GM21825 (cell line): ENCODE data around the gene CYB5A.
A peak's percentile ranks its signal among the peaks of the same experiment; 100 is the strongest.

Source experiments
- ATAC-seq: cut with Tn5 transposase; IDR thresholded peaks from one replicate; pipeline ENCODE4 v1.9.1; 2021; ENCODE audit warnings: mild to moderate bottlenecking, moderate library complexity; ENCODE audit not compliant: unreplicated experiment

The CYB5A gene

DNA sequence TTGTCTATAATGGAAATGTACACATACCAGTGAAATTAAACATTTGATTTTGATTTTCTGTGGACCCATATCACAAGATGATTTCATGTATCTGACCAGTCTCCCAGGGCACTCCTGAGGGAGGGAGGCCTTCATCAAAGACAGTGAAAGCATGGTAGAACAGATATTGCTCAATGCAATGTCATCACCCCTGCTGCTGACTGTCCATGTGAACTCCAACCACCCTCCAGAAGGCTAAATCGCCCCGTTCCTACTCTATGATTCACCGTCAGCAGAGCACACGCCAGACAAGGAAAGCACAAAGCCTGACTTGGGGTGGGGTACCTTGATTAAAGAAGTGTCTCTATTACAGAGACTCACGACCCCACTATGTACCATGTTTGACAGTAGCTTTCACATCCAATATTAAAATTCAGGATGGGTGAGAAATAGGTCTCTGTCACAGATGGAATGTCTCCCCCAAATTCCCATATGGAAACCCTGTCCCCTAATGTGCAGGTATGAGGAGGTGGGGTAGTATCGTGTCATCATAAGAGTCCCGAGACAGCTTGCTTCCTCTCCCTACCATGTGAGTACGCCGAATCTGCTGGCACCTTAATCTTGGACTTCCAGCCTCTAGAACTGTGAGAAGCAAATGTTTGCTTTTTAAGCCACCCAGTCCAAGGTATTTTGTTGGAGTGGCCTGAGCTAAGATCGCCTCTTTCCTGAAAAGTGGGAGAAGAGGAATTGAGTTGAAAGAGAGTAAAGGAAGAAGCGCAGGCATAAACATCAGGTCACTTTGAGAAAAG, 42.4 kb downstream of the CYB5A start:
- no peak for ATAC-seq

DNA sequence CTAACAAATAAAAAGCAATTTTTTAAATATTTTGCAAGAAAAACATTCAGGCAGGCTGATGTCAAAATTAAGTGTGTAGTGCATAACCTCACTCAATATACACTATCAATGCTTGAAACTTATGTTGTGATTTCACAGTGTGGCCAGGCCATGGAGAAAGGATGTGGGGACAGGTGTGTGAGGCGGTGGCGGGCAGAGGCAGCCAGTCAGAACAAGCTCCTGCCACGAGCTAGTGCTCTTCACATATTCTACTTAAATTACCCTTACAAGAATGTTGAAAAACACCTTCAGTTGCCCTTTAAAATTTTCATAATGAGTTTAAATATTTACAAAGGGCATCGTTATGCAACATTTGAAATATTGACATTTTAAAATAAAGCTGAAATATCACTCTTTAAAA, 43.2 kb downstream of the CYB5A start:
- ATAC-seq, result peak; percentile 75

DNA sequence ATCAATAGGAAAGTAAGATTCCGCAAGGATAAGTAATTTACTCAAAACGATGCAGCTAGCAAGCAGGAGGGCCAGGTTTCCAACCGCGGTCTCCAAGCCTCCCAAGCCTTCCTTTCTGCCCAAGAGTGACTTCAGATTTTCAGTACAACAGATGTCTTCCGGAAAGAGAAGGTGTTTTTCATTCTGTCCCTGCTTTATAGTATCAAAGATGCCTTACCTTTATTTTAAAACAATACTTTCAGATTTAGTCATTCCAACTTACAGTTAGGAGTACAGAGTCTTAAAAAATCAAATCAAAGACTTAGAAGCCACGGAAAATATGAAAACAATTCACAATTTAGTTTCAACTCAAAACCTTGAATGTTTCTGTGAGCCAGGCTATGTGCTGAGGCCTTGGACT, 43.6 kb downstream of the CYB5A start:
- no peak for ATAC-seq

DNA sequence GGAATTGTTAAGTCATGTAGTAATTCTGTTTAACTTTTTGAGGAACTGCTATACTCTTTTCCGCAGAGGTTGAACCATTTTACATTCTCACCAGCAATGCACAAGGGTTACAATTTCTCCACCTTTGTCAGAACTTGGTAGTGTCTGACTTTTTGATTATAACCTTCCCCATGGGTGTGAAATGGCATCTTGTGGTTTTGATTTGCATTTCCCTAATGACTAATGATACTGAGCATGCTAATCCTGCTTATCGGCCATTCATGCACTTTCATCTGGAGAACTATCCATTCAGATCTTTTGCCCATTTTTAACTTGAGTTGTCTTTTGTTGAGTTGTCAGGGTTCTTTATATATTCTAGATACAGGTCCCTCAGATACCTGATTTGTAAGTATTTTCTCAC, 47.2 kb downstream of the CYB5A start:
- no peak for ATAC-seq

DNA sequence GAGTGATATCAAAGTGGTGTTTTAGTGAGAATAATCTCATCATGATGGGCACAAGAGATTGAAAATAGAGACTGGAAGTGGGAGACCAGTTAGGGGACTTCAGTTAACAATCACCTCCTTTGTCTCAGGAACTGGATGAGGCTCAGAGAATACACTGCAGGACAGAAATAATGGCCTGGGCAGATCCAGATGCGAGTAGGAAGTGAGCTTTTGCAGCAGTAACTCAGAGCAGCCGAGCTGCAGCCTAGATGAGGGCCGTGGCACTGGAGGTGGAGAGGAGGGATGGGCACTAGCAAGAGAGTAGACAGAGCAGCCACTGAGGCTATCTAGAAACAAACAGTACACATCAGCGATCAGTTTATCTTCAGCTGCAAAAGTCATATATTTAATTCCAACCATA, 48.6 kb downstream of the CYB5A start:
- no peak for ATAC-seq

DNA sequence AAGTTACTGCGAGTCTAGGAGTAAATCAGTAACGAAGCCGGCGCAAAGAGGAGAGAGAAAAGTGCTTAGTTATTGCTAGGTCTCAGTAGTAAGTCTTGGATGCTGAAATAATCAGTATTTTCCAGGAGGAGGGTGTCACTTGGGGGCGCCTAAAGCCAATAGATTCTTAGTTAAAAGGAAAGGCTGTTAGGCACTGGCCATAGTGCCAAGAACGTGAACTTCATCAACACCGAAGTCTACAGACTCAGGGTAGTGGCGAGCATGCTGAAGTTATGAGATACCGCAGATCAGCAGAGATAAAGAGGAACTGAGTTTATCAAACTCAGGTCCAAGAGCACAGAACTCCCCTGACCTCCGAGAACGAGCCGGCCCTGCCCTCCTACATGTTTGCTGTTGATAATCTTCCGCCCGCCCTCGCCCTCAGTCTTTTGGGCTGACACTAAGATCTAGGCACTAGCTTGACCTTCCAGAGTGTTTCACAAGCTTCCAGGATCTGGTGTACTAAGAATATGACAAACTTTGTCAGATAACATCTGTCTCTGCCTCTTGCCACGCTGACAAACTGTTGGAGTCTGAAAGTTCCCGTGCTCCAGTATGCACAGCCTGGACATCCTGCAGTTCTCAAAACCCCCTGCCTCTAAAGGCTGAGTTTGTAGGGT, 49.2 kb downstream of the CYB5A start:
- ATAC-seq, result no peak

DNA sequence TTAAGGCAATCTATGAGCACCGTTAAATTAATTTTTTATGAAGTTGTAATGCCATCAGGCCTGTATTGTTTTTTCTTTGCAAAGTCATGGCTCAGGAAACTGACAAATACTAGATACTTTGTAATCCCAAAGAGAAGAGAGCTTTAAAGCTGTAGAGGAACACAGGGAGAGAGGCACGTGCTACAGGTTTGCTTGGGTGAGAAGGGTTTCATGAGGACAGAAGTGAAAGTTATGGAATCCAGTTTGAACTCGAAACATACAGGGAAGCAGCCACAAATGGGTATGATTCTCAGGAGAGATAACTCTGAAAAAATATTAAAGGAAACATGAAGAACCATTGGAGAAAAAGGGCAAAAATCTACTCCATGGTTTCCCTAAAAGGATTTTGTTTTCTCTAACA, 49.8 kb downstream of the CYB5A start:
- no peak for ATAC-seq

DNA sequence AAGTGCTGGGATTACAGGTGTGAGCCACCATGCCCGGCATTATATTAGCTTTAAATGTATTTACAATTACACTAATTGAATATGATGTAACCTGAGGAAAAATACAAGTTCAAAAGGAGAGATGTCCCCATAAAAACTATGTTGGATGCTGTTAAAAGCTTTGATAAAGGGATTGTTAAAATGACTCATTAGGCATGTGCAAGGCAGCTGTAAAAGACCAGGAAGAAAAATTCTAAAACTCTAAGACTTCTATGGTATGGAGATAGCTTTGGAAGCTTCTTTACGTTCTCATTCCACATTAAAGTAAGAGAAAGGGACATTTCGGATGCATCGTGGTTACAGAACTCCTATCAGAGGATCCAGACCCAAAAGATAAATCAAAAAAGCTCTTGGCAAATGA, 50.3 kb downstream of the CYB5A start:
- ATAC-seq, result no peak

DNA sequence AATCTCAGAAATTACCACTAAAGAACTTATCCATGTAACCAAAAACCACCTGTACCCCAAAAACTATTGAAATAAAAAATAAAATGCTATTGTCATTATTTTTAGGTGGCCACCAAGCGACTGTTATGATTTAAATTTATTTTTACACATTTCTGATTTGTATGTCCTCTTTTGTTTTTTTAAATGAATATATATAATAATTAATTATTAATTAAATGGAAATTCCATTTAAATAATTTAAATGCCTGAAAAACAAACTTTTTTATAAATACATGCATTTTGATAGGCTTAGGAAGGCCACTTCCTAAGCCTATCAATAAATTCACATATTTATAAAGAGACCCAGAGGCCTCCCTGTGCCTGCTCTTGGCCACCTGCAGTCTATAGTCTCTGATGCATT, 52.2 kb downstream of the CYB5A start:
- ATAC-seq, result no peak

DNA sequence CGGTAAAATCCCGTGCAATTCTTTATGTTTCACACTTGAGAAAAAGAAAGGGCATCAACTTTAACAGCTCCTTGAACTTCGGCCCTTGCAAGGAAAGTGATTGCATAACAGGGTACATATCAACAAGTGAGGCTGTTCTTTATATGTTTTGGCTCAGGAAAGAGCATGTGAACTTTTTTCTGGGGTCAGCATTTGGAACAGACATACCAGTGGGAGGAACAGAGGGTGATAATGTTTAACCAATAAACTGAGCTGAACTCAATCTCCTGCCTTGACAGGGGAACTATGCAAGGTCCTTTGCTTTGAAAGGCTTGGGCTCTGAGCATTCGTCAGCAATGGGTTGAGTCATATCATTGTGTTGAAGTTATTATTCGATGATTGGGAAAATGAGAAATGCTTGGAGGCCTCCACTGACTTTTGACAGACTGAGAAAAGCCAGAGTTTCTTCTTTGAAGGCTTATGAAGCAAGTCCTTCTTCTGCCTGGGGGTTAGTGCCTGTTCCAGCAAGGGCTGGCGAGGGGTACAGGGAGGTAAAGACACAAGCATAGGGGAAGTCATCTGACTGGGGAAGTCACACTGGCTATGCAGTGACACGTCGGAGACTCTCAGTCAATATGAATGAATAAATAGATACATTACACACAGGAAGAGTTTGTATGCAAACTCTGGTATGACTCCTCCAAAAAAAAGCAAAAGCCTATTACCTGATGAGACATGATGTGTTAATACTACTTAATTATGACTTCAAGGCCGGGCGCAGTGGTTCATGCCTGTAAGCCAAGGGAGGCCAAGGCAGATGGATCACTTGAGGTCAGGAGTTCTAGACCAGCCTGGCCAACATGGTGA, 57.2 kb downstream of the CYB5A start:
- ATAC-seq, result no peak

DNA sequence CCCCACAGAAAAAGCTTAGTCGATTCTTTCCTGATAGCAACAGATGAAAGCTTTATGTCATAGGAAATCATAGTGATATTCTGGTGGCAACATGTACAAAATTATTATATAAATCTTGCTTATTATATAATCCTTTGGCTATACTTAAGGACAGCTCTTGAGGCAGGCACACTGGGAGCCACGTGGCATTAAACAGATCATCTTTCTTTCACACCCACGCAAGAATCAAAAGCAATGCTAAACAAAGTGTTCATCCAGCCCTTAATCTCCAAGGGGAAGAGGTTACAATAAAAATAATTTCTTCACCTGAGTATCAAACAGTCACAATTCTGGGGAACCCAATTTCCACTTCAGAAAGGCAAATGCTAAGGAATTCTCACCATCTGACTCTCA, 57.8 kb downstream of the CYB5A start:
- no peak for ATAC-seq

DNA sequence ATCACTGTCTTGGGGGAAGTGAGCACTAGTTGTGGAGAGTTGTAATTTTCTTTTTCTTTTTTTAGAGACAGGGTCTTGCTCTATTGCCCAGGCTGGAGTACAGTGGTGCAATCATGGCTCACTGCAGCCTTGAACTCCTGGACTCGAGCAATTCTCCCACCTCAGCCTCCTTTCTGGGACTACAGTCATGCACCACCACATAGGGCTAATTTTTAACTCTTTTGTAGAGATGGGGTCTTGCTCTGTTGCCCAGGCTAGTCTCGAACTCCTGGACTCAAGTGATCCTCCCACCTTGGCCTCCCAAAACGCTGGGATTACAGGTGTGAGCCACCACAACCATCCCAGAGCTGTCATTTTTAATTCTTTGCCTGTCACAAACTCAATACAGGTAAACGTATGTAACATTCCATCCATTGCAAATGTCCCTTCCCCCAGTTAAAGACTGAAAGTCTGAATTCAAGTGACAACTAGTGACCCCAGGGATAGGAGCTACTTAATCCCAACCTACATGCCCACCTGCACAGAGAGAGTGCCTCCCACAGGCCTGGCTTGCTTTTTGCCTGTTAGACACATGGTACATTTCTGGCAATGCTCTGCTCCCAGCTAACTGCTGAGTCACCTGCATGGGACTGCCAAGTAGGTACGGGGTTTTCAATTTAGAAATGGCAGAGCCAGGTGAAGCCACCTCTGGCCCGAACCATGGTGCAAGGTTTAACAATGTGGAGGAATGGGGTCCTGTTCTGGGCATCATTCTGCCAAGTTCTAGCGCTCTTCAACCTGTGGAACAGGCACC, 60.6 kb downstream of the CYB5A start:
- no peak for ATAC-seq

DNA sequence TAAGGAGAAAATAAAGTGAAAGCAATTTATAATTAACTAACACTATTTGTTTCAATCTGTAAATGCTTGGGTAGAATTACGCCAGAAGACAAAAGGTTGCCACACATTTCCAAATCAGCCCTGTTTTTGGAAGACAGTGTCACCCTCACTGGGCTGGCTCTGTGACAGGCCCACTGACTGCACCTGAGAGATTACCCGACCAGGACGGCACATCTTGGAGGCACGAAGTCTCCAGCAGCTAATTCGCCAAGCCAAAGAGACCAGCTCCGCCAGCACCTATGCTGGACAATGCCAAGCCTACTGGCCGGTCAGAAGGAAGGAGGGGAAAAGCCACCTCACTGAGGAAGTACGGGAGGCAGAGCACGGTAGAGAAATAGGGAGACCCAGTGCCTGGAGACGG, 61.9 kb downstream of the CYB5A start:
- ATAC-seq, result no peak

DNA sequence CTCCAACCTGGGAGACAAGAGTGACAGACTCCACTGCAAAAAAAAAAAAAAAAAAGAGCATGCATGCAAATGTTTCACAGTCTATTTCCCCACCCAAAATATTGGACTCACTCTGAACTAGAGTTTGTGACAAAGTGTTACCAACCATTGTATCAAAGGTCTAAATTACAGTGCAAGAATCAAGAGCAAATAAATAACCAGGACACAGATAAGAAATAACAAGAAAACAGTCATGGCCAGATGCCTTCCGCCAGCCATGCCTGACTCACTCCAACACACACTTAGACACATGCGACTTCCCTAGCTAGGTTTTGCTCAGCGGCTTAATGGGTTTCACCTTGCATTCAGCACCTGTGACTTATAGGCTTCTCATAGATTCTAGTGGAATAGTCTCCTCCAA, 62.8 kb downstream of the CYB5A start:
- ATAC-seq, result no peak

DNA sequence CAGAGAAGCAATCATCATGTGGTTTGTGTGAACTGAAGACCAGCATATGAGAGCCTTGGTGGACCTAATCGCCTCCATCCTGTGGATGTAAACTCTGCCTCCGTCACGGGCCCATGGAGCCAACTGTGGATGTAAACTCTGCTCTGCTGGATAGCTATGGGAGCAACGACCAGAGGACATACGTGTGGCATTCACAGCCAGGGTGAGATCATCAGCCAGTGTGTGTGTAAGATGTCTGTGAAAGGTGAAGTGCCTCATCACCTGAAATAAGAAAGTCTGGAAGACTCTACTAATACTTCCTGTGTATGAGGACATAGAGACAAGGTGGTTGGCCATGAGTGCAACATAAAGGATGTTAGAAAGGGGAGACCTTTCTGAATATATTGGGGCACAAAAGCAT, 63.5 kb downstream of the CYB5A start:
- no peak for ATAC-seq

DNA sequence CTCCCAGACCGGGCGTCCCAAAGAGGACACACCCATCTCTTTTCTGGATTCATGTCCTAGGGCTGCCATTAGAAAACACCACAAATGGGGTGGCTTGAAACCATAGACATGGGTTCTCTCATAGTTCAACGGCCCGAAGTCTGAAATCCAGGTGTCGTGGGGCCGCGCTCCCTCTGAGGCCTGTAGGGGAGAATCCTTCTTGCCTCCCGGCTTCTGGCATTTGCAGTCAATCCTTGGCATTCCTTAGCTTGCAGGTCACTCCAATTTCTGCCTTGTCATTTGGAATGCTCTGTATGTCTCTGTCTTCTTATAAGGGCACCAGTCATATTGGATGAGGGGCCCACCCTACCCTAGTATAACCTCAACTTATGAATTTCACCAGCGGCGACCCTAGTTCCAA, 65.1 kb downstream of the CYB5A start:
- no peak for ATAC-seq

DNA sequence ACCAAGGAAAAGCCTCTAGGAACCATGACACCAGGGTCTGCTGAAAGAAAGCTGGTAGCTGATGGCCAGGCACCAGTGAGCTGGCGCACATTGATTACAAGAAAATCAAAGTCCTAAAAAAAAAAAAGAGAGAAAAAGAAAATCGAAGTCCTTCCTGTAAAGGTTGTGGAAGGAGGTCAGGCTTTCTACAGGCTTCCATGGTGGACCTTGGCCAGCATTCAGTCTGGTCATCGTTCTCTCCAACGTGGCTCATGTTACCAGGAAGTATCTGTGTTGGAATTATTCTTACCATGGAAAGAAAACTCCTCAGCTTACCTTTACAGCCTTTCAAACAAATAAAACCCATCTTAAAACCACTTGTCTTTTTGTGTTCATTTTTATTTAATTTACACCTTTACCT, 65.6 kb downstream of the CYB5A start:
- no peak for ATAC-seq

DNA sequence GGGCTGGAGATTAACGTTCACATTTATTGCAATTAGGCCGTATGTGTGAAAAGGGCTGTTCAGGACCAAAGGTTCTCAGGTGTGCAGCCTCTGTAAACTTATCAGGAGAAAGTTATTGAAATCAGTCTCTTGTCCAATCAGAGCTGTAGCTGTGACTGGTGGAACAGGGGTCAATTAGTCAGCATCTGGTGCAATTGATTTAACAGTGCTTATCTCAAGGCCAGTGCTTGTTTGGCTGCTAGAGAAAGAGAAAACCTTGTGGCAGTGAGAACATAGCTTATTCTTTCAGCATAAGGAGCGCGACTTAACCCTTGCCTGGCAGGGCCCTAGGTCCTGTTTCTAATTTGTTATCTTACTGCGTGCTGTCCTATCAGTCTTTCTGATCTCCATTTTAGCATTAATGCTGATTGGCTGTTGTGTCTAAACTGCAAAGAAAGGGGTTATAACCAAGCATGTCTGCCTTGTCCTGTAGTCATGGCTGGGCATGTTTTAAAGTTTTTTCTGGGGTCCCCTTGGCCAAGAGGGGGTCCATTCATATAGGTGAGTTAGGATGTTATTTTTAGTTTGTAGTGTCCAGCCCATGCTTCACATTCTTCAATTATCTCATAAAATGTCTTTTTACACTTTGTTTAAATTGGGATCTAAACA, 66.4 kb downstream of the CYB5A start:
- no peak for ATAC-seq

DNA sequence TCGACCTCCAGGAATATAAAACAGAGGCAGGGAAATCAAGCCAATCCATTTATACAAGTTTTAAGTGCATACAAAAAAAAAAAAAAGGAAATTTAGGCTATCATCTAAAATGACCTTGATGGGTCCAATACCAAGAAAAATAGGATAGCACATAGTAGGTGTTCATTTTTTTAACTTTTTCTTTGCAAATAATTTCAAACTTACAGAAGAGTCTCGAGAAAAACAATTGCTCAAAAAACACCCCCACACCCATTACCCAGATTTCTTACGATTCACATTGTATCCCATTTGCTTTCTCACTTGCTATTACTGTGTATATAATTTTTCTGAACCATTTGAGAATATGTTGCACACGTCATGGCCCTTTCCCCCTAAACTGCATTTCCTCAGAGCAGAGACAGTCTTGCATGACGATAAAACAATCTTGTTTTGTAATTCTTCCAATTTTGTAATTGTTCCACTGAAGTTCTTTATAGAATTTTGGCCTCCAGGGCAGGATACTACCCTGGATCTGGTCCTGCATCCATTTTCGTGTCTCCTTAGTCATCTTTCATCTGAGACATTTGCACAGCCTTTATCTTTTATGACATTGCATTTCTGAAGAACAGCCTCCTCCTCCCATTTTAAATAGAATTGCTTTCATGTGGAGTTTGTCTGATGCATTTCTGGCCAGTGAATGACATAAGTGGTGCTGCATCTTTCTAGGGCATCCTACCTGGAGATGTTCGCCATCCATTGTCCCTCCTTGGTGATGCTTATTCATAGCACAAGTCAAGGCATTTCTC, 68.9 kb downstream of the CYB5A start:
- no peak for ATAC-seq

DNA sequence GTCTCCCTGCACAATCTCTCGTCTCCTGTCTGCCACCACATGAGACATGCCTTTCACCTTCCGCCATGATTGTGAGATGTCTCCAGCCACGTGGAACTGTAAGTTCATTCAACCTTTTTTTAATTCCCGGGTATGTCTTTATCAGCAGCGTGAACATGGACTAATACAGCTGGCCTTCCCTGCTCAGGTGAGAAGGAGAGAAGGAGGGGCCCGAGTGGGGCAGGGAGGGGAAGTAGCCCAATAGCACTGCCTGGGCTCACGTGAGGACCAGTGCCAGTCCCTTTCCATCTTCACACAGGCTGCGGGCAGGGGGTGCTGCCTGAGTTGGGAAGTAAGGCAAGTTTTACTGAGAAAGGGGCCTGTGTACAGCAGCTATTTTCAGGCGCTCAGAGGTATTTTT, 70.7 kb downstream of the CYB5A start:
- no peak for ATAC-seq
